Ramos (cell line): ENCODE measurements around the gene RND2.
"Not testable (repeated sequence)": the region's sequence is repeated elsewhere in the genome, so short reads cannot be mapped to it uniquely, and the experiment has no call there.

Experiments
- in situ Hi-C: fragments of 300-500 bp; cut with MboI; formaldehyde crosslinking; loops from one replicate; pipeline ENCODE4 v1.14.3; 2022; ENCODE audit warnings: low sequenced_read_pairs; ENCODE audit not compliant: unreplicated experiment

Gene RND2, protein sequence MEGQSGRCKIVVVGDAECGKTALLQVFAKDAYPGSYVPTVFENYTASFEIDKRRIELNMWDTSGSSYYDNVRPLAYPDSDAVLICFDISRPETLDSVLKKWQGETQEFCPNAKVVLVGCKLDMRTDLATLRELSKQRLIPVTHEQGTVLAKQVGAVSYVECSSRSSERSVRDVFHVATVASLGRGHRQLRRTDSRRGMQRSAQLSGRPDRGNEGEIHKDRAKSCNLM

DNA sequence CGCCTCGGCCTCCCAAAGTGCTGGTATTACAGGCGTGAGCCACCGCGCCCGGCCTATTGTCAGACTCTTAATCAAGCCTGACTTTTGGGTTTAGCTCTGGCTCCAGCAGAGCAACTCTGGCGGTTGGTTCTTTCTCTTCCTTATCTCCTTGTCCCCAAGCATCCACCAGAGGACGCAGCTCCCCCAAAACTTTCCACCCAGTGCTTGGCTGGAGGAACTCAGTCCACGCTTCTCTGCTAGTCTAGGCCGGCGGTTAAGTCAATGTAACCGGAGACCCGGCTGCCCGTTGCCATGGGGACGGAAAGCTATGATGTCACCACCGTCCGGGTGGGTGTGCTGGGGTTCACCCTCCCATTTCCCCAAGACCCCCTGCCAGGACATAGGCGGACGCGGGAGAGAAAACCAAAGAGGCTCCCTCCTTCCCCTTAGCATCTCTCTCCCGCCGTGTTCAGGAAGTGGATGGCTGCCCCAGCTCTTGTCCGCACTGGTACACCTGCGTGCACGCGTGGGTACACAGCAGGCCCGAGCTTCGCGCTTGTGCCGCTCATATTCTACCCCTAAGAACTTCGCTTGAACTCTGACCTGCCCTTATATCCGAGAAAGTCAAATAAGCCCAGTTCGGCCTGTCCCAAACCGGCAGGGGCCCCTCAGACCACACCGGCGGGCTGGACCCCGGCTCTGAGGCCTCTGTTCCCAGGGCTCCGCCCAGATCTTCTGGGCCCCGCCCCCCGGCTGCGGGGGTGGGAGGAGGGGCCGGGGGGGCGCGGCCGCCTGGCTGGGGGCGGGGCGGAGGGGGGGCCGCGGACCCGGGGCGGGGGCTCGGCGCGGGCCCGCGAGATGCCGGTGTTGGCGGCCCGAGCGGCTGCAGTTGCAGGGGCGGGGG is at the start of gene RND2:
RND2 (plus strand) TSS at position 825 of the 883 bp plus-strand sequence. CDS start 117 bp downstream, outside the sequence.
- in situ Hi-C loops: no loop called here

- in situ Hi-C loops: no loop called here
Measured at GRCh38 chr17:42975265-42975664, 49.8 kb upstream of the RND2 start.

- in situ Hi-C loops: not testable (repeated sequence)
Measured at GRCh38 chr17:42975701-42976100, 49.3 kb upstream of the RND2 start.

- in situ Hi-C loops: loop anchor here (10.0 kb wide), 1 partner anchor 405 kb away; the partner anchor contains the start of gene PSMC3IP
Measured at GRCh38 chr17:42979511-42980273, 45.3 kb upstream of the RND2 start, which contains the start of gene PTGES3L. Gene PTGES3L, minus strand, starts transcription at chr17:42980080. Its CDS starts 27 bp downstream, at chr17:42980053.

DNA sequence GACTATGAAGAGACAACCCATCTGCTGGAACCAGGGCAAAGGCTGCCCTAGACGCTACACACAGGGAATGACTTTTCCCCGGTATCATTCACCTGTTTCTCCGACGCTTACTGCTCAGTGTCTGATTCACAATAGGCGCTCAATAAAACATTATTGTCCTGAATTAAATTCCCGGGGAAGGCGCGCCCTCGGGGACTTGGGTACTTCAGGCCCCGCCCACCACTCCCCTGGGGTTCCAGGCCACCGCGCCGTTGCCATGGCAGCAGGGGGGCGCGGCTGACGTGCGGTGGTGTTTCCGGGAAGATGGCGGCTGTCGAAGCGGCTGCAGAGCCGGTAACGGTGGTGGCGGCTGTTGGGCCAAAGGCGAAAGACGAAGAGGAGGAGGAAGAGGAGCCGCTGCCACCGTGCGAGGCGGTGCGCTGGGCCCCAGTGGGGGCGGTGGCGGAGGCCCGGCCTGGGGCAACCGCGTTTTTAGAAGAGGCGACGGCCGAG is 44.7 kb upstream of the RND2 start, which contains the start of gene RUNDC1:
RUNDC1 (plus strand) TSS at position 292 of the 492 bp plus-strand sequence; CDS start at position 304, 12 bp downstream.
- in situ Hi-C loops: loop anchor here (10.0 kb wide), 1 partner anchor 406 kb away; the partner anchor contains the start of gene PSMC3IP

DNA sequence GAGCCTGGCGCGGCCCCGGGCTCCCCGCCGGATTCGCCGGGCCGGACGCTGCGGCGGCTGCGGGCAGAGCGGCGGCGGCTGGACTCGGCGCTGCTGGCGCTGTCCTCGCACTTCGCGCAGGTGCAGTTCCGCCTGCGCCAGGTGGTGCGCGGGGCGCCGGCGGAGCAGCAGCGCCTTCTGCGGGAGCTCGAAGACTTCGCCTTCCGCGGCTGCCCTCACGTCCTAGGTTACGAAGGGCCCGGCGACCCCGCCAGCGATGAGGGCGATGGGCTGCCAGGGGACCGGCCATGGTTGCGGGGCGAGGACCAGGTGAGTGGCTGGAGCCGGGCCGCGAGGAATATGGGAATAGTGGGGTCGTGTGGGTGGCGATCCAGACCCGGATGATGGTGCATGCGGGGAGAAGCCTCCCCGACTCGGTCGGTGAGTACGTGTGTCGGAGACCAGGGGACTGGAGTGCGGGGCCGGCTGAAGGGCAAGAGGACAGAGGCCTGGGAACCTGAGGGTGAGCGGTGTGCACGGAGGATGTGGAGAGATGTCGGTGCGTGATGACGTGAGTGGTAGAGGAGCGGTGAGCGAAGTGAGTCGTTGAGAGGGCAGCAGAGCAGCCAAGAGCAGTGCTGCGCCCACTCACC is 44.1 kb upstream of the RND2 start:
- in situ Hi-C loops: loop anchor here (10.0 kb wide), 1 partner anchor 406 kb away; the partner anchor contains the start of gene PSMC3IP

- in situ Hi-C loops: loop anchor here (10.0 kb wide), 1 partner anchor 407 kb away; the partner anchor contains the start of gene PSMC3IP
Measured at GRCh38 chr17:42982266-42982665, 42.8 kb upstream of the RND2 start.

GRCh38 chr17:42985225-42985624 is 39.8 kb upstream of the RND2 start:
- in situ Hi-C loops: loop anchor here (10.0 kb wide), 1 partner anchor 410 kb away; the partner anchor contains the start of gene PSMC3IP

- in situ Hi-C loops: loop anchor here (10.0 kb wide), 1 partner anchor 414 kb away; the partner anchor contains the start of gene PSMC3IP
Measured at GRCh38 chr17:42989141-42989540, 35.9 kb upstream of the RND2 start.

DNA sequence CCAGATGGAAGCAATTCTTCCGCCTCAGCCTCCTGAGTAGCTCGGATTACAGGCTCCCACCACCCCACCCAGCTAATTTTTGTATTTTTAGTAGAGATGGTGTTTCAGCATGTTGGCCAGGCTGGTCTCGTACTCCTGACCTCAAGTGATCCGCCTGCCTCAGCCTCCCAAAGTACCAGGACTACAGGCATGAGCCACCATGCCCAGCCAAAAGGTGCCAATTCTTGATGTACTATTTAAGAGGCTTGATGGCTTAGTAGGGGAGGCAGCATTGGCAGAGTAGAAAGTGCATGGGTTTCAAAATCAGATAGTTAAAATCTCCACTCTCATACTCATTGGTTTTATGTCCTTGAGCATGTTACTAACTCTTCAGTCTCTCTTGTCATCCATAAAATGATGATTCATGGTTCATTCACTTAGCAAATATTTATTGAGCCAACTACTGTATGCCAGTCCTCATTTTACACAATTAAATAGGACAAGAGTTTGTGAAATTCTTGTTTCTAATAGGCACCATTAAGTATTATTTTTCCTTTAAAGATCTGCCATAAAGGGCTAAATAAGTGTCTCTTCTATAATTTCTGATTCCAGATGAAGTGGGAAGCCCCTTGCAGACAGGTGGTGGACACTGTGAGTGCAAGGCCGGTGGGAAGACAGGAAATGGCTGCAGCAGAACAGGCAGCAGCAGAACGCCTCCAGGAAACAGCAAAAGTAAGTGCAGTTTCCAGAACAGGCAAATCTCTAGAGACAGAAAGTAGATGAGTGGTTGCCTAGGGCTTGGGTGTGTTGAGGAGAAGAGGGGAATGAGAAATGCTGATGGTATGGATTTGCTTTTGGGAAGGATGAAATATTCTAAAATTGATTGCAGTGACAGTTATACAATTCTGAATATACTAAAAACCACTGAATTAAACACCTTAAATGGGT is 35.0 kb upstream of the RND2 start:
- in situ Hi-C loops: loop anchor here (10.0 kb wide), 1 partner anchor 415 kb away; the partner anchor contains the start of gene PSMC3IP

DNA sequence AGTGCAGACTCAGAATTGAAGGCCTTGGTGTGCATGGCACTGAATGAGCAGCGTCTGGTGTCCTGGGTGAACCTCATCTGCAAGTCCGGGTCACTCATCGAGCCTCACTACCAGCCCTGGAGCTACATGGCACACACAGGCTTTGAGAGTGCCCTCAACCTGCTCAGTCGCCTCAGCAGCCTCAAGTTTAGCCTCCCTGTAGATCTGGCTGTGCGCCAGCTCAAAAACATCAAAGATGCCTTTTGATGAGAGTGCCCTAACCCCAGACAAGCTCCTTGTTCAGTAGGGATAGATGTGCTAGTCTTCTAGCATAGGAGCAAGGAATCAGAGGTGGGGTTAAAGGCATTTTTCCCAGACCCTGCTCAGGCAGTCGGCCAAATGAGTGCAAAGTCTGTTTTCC is 33.6 kb upstream of the RND2 start:
- in situ Hi-C loops: no loop called here

- in situ Hi-C loops: no loop called here
Measured at GRCh38 chr17:42992872-42993271, 32.2 kb upstream of the RND2 start.

DNA sequence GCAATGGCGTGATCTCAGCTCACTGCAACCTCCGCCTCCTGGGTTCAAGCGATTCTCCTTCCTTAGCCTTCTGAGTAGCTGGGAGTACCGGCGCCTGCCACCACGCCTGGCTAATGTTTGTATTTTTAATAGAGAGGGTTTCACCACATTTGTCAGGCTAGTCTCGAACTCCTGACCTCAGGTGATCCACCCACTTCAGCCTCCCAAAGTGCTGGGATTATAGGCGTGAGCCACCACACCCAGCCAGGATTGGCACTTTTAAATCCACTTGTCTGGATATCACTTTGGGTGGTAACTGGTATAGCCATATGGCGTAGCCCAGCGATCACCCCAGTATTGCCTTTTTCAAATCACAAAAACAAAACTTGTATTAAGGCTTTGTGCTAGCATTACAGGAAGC is 31.1 kb upstream of the RND2 start:
- in situ Hi-C loops: not testable (repeated sequence)

GRCh38 chr17:42997390-42997983 is 27.5 kb upstream of the RND2 start:
- in situ Hi-C loops: no loop called here

GRCh38 chr17:42997984-42998938 is 26.8 kb upstream of the RND2 start, which contains the start of gene RPL27:
Gene RPL27, plus strand, starts transcription at chr17:42998419. Its CDS starts 332 bp downstream, at chr17:42998751.
- in situ Hi-C loops: no loop called here

DNA sequence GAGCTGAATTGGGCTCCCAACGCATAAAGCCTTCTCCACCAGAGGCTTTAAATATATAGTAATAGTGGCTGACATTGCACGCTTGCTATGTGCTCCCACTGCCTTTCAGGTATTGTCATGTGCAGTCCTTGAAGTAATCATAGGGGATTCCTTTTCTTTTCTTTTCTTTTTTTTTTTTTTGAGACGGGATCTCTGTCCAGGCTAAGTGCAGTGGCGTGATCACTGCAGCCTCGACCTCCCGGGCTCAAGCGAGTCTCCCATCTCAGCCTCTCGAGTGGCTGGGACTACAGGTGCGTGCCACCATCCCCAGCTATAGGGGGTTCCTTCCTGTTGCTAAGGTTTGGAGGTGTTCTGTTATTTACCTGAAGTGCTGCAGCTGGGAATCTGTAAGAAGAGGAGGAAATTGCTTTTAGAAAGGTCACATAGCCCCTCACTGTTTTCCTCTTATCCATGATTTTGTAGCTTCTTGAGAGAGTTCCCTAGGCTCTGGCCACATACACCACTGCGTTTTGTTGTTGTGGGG is 26.0 kb upstream of the RND2 start:
- in situ Hi-C loops: no loop called here
